B cell (primary cell): ENCODE data around the gene YIF1A. TPM values are rescaled to one million over a fixed set of nuclear protein-coding genes. Genes with fewer than 3 reads are reported as not detected.

ENCODE experiments used
- ATAC-seq: fragments of 200-7000 bp; cut with Tn5 transposase; one replicate; pipeline ENCODE4 v1.10.0; 2021; ENCODE audit warnings: low read depth, mild to moderate bottlenecking, moderate number of reproducible peaks, moderate library complexity
- CTCF ChIA-PET: fragments of 350-600 bp; sonication (Branson Sonifier 250); formaldehyde crosslinking; loops from one replicate; lab custom pipeline; 2021; ENCODE audit warnings: antibody characterized with exemption, inconsistent platforms; lab: Charles Lee
- POLR2A ChIA-PET: fragments of 350-600 bp; sonication (Branson Sonifier 250); formaldehyde crosslinking; loops from one replicate; lab custom pipeline; 2021; ENCODE audit warnings: antibody characterized with exemption; lab: Charles Lee
- DNase-seq: peaks from one replicate; pipeline ENCODE4 v3.0.0; 2013
- H2AFZ ChIP-seq: 2 replicates; pipeline ENCODE4 v1.6.1; 2012; ENCODE audit warnings: mild to moderate bottlenecking, low read depth, low read length; ENCODE audit not compliant: insufficient read depth, poor library complexity, severe bottlenecking
- H3K27ac ChIP-seq, 2 donors: 1 replicate in 1 of 2; 2 replicates in 1 of 2; pipeline ENCODE4 v1.5.1; 2012 to 2013; ENCODE audit warnings: low read length in 2 of 2, mild to moderate bottlenecking in 2 of 2, moderate library complexity in 1 of 2
- H3K27me3 ChIP-seq, 4 experiments: fragments of 200-600 bp in 1 of 4; sonication (generic) in 1 of 4; replicated peaks in 1 of 4; 1 replicate in 2 of 4; 2 replicates in 2 of 4; pipeline versions ENCODE4 v1.6.1 to v1.7.0; 2013 to 2016; ENCODE audit warnings: low read length in 3 of 4, mild to moderate bottlenecking in 2 of 4, mixed read lengths in 1 of 4, moderate library complexity in 1 of 4; ENCODE audit not compliant: insufficient read depth in 4 of 4, control insufficient read depth in 3 of 4; ENCODE audit errors: control extremely low read depth in 1 of 4
- H3K36me3 ChIP-seq, 2 experiments: replicated peaks in 1 of 2; 1 replicate in 1 of 2; 2 replicates in 1 of 2; pipeline versions ENCODE4 v1.6.1 to v1.7.1; 2013; ENCODE audit warnings: low read length in 1 of 2; ENCODE audit not compliant: insufficient read depth in 2 of 2, control insufficient read depth in 1 of 2; ENCODE audit errors: control extremely low read depth in 1 of 2, extremely low read depth in 1 of 2
- H3K4me1 ChIP-seq, 2 donors: fragments of 200-600 bp in 1 of 2; sonication (generic) in 1 of 2; 1 replicate in 1 of 2; 2 replicates in 1 of 2; pipeline versions ENCODE4 v1.5.1 to v1.6.1; 2013 to 2017; ENCODE audit warnings: low read length in 2 of 2; ENCODE audit not compliant: control insufficient read depth in 2 of 2, insufficient read depth in 2 of 2
- H3K4me2 ChIP-seq: replicated peaks from 2 replicates; pipeline ENCODE3; 2012; ENCODE audit warnings: mild to moderate bottlenecking, low read depth, low read length; ENCODE audit not compliant: poor library complexity, severe bottlenecking
- H3K4me3 ChIP-seq, 5 experiments: fragments of 200-600 bp in 1 of 5; sonication (generic) in 1 of 5; 1 replicate in 3 of 5; 2 replicates in 2 of 5; pipeline versions ENCODE4 v1.5.1 to v1.7.0; 2011 to 2016; ENCODE audit warnings: low read length in 4 of 5, mild to moderate bottlenecking in 4 of 5, low read depth in 2 of 5, control low read depth in 1 of 5, moderate library complexity in 1 of 5; ENCODE audit not compliant: insufficient read depth in 1 of 5; ENCODE audit errors: control extremely low read depth in 1 of 5, extremely low read depth in 1 of 5
- H3K79me2 ChIP-seq: fragments of 200-600 bp; sonication (generic); one replicate; pipeline ENCODE4 v1.6.0; 2016; ENCODE audit warnings: low read length; ENCODE audit not compliant: control insufficient read depth, insufficient read depth
- H3K9ac ChIP-seq: fragments of 200-600 bp; sonication (generic); 2 replicates; pipeline ENCODE4 v1.6.1; 2017; ENCODE audit warnings: mild to moderate bottlenecking, low read length, moderate library complexity
- H3K9me3 ChIP-seq, 3 donors: one replicate each; pipeline versions ENCODE4 v1.6.1 to v1.7.1; 2013; ENCODE audit warnings: low read length in 2 of 3; ENCODE audit not compliant: control insufficient read depth in 2 of 3, insufficient read depth in 1 of 3; ENCODE audit errors: control extremely low read depth in 1 of 3
- H4K20me1 ChIP-seq: 2 replicates; pipeline ENCODE4 v1.6.0; 2012; ENCODE audit warnings: mild to moderate bottlenecking, low read length; ENCODE audit not compliant: insufficient read depth, control insufficient read depth, poor library complexity, severe bottlenecking
- H3K27ac Mint-ChIP-seq: one replicate; pipeline ENCODE4 v1.8.0; 2021; ENCODE audit warnings: mixed read lengths
- H3K27me3 Mint-ChIP-seq: one replicate; pipeline ENCODE4 v1.8.0; 2021; ENCODE audit warnings: mixed read lengths
- H3K4me1 Mint-ChIP-seq: one replicate; pipeline ENCODE4 v1.8.0; 2021; ENCODE audit warnings: mixed read lengths
- H3K4me3 Mint-ChIP-seq: one replicate; pipeline ENCODE4 v1.8.0; 2021; ENCODE audit warnings: mixed read lengths
- H3K9me3 Mint-ChIP-seq: one replicate; pipeline ENCODE4 v1.8.0; 2022; ENCODE audit warnings: mixed read lengths; ENCODE audit not compliant: insufficient read depth
- CTCF ChIP-seq: fragments of 200-600 bp; IDR thresholded peaks from one replicate; pipeline ENCODE4 v1.8.0; 2022; ENCODE audit warnings: antibody characterized with exemption, mild to moderate bottlenecking
- EZH2 ChIP-seq: IDR thresholded peaks from 2 replicates; pipeline ENCODE4 v1.6.1; 2012; ENCODE audit warnings: borderline replicate concordance, low read depth, mild to moderate bottlenecking, moderate library complexity, low read length; ENCODE audit not compliant: insufficient read depth, poor library complexity, severe bottlenecking
- WGBS: methylation state at CpG from one replicate; pipeline ENCODE4 v1.1.5; 2013; ENCODE audit warnings: missing lambda C conversion rate; ENCODE audit not compliant: insufficient coverage; 5-methylcytosine and 5-hydroxymethylcytosine counted together
- intact Hi-C: fragments of 100-400 bp; cut with micrococcal nuclease; formaldehyde crosslinking; loops from one replicate; pipeline ENCODE4 v1.10.0; 2022
- polyA plus RNA-seq: library from polyadenylated mRNA; depleted of rRNA; stranded (reverse); fragments of >200 nt; gene quantifications from 2 replicates; pipeline ENCODE4 v1.2.3, GENCODE V29; 2012
- total RNA-seq, 2 donors: library from RNA; stranded (reverse); fragments of 120-200 nt in 1 of 2; gene quantifications; 1 replicate in 1 of 2; 2 replicates in 1 of 2; pipeline versions ENCODE4 v1.2.3 to v1.2.4, GENCODE V29; 2013 to 2022

Gene YIF1A
- total and polyA plus RNA-seq, 2 donors (not counting 1 experiment from before 2014, with no cell fraction given), result 43.9 to 95.0 TPM

GRCh38 chr11:66311965-66312548 lies 23.1 kb upstream of the YIF1A start:
- Histone ChIP-seq H3K4me2 (peak overlapping the region; percentile 89), H3K9me3 (no peaks in the 10 kb centered on the region), H4K20me1 (no peaks in the 10 kb centered on the region), H3K79me2 (no peaks in the 10 kb centered on the region), H3K27me3 (no peaks in the 10 kb centered on the region), H3K4me1 (peaks cover 11 to 21% of the 10 kb centered on the region in 2 donors), H3K9ac (peak overlapping the region; percentile 75), H2AFZ (peak overlapping the region; percentile 88), H3K27ac (peak overlapping the region; percentile 74 to 88), H3K4me3 (peak overlapping the region; percentile 30 to 72 (median 63)), H3K36me3 (no peaks in the 10 kb centered on the region)
- intact Hi-C loops, result loop anchor here (1.0 to 2.0 kb wide), 9 partner anchors 16 to 367 kb away; partner anchors contain the start of genes BRMS1, PELI3, RAB1B and SLC29A2
- Mint-ChIP-seq H3K4me1 (peaks cover 28% of the 10 kb centered on the region), H3K27ac (peak overlapping the region; percentile 99), H3K4me3 (peak overlapping the region; percentile 99), H3K9me3 (no peaks in the 10 kb centered on the region), H3K27me3 (peaks cover 3% of the 10 kb centered on the region)
- ChIA-PET CTCF (interaction anchor here (0.6 to 6.3 kb wide), 47 partner anchors 10 to 532 kb away, joined by 3 to 101 read pairs (median 5); partner anchors contain the start of genes B4GAT1, BRMS1, DPP3 and MRPL11), POLR2A (interaction anchor here (0.5 to 2.0 kb wide), 19 partner anchors 9 to 926 kb away, joined by 3 to 12 read pairs (median 4); partner anchors contain the start of genes BRMS1, DPP3, FIBP and MRPL11)
- DNase-seq, result peak; percentile 100
- TF ChIP-seq CTCF, result peak; percentile 99
- TF ChIP-seq EZH2, result no peak
- WGBS, result under 1% methylated on average over 44 of the region's 44 CpGs
- peak; percentile 79 for ATAC-seq
